NCI-H2107 treated with DMSO at 0.1 percent for 48 hours (cell line): ENCODE results near the gene PTPRD.
"Not testable (repeated sequence)": the region's sequence is repeated elsewhere in the genome, so short reads cannot be mapped to it uniquely, and the experiment has no call there.

Source experiments
- DNase-seq: peaks from one replicate; lab custom pipeline; 2025; ENCODE audit not compliant: unreplicated experiment; lab: John Stamatoyannopoulos, UW

PTPRD gene

GRCh38 chr9:9996259-9996658 lies 616.5 kb downstream of the PTPRD start:
- no peak for DNase-seq

DNA sequence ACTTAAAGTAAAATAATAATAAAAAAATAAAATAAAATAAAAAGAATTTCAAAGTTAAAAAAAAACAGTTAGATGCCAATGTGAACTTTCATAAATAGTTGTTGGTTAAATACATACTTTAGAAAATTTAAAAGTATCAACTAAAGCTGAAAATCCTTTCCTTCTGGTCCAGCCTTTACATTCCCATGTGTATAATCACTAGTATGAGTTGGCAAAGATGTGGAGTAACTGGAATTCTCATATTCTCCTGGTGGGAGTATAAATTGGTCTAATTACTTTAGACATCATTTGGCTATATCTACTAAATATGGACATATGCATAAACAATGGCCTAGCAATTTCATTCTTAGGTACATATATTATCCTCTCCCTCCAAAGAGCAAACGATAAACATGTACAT lies 619.9 kb downstream of the PTPRD start:
- no peak for DNase-seq

DNA sequence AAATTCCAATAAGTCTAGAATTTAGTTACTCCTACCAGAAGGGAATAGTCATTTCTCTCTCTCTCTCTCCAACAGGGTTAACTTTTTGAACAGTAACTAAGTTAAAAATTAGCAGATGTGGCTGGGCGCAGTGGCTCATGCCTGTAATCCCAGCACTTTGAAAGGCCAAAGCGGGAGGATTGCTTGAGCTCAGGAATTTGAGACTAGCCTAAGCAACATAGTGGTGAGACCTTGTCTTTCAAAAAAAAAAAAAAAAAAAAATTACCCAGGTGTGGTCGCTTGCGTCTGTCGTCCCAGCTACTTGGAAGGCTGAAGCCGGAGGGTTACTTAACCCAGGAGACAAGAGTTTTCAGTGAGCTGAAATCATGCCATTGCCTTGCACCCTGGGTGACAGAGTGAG lies 639.7 kb downstream of the PTPRD start:
- DNase-seq: no peak

DNA sequence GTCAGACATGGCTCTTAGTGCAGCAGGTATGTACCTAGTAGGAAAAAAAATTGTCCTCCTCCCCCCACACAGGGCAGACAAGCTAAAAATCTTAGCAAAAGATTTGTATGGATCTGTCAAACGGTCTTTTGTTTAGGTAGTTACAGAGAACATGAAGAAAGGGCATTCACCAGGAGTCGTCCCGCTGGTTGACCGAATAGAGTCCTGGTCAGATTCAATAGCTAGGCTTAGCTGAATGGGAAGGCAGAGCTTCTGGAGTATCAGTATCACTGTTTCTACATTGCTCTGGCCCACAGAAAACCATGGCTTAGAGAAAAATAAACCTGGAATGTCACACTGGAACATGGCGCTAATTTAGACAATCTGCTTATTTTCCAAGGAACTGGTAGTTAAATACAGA lies 642.3 kb downstream of the PTPRD start:
- no peak for DNase-seq

- no peak for DNase-seq
Measured at GRCh38 chr9:9963841-9964240, 649.0 kb downstream of the PTPRD start.

DNA sequence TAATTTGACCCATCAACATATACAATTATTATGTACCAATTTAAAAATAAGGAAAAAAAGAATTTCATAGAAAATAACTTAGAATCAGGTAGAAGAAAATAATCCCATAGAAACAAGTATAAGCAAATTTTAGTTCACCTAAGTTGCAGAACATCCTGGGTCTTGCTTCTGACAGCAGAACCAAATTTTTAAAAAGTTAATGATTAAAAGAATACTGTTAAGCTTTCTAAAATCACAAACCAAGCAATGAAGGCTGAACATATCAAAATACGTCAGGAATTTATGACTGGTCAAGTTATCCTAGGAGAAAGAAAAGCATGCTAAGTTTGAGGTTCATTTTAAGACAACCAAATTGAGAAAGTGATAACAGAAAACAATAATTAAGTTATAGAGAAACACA lies 650.9 kb downstream of the PTPRD start:
- DNase-seq: no peak

DNA sequence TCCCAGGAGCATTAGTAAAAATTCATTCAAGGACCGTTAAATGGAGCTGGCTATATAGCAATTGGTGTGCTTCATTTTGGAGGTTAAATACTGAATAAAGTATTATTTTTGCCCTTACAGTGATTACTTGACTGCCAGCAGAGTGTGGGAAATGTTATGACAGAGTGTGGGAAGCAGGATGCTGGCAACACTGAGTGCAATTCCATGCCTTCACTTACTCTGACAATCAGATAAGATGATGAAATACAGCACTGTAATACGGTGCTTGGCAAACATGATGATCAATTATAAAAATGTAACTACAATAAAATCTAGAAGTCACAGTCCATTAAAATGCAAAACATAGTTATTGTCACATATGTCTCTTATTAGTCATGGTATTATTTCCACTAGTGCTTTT lies 651.3 kb downstream of the PTPRD start:
- DNase-seq: no peak

DNA sequence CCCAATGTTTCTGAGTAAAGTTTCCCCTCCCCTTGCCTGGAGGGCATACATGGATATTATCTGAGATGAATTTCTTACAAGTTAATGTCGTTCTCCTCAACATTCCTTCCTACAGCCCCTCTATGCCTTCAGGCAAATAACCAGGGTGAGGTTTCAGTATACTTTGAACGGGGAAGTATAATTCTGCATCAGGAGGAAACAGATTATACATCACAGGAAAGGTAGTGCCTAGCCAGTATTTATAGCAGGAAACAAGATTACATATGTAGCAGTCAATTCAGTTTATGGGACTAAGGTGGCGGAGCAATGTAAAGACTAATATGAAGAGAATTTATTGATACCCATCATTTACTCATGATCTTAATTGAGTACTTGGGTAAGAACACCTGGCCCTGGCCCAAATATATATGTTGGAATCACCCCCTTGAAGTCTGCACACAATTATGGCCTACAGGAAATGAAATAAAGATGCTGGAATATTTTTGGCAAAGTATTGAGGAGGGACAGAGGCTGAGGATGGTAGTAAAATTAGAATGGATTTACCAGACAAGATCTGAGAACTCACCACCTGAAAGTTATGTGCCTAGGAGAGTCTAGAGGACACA lies 661.1 kb downstream of the PTPRD start:
- no peak for DNase-seq

DNA sequence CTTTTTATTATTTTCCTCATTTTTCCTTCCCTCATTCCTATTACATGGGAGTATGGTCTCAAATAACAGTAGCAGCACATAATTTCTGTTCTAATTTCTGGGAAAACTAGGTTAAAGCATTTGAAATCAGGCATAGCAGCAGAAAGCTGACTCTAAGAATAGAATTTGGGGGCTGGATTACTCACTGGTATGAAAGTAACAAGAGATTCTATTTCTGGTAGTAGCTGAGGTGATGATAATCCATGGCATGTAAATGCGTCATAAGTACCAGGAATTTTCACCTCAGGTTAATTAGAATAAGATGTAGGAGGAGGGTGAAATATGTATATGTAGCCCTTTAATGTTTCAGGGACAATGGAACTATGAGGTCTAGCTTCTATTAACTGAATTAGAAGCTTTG lies 662.0 kb downstream of the PTPRD start:
- no peak for DNase-seq

GRCh38 chr9:9949978-9950377 lies 662.8 kb downstream of the PTPRD start:
- DNase-seq: no peak

DNA sequence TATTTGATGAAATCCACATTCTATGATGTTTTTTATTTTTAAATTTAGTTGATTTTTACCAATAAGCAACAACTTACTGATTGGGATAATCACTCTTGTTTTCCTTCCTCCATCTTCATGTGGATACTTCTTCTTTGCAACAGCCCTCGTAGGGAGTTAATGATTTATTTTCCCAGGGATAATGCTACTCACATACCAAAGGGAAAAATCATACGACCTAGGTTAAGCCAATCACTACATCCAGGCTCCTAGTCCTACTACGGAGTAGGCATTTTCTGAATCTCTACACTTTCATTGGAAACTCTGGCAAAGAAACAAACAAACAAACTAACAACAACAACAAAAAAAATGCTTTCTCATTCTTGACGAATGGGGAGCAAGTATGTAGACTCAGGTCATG lies 663.4 kb downstream of the PTPRD start:
- DNase-seq: no peak

GRCh38 chr9:9945966-9946365 lies 666.8 kb downstream of the PTPRD start:
- DNase-seq: peak; percentile 8

DNA sequence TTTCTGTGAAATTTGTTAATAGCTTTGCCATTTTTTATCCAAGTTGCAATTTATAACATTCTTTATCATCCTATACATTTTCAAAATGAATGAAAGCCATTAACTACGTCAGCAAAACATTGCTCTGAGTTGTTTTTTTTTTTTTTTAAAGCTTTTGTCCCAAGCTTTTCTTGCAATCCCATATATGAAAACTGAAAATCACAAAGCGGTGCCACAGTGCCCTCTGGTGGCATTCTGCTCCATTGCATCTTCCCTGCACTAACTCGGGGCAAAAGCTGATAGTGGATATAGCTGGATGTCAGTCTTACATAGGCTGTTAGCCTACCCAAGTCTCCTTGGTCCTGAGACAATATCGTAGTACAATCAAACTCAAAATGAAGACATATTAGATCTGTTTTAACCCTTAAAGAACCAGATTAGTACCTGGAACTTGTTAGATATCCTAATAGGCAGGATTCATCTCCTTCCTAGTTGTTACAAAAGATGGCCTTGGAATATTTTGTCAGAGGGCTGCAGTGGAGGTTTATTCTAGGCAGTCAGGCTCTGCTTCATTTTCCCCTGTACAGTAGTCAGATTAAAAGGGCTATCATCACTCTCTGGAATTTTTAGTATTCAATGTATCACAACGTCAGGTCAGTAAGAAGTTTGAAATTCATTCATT lies 669.9 kb downstream of the PTPRD start:
- DNase-seq: peak; percentile 48

DNA sequence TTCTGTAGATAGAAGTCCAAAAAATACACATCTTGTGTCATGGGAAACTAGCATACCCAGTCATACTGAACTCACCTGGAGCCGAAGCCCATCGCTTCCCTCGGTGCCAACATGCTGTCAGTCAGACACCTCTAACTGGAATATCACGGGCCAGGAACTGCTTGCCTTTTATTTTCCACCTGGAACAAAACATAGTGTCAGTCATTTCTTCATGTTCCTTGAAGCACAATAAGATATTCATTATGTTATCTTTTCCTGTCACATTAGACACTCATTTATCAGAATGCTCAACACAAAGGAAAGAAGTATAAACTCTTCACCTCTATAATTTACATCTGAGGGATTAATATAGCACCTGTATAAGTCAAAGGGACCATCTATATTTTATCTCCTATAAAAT lies 674.4 kb downstream of the PTPRD start:
- no peak for DNase-seq

- not testable (repeated sequence) for DNase-seq
Measured at GRCh38 chr9:9931464-9931863, 681.3 kb downstream of the PTPRD start.

GRCh38 chr9:9924376-9924775 lies 688.4 kb downstream of the PTPRD start:
- DNase-seq: no peak

GRCh38 chr9:9921805-9922204 lies 691.0 kb downstream of the PTPRD start:
- no peak for DNase-seq

GRCh38 chr9:9920425-9921060 lies 692.3 kb downstream of the PTPRD start:
- no peak for DNase-seq

GRCh38 chr9:9919174-9919775 lies 693.5 kb downstream of the PTPRD start:
- DNase-seq: no peak

GRCh38 chr9:9917400-9917799 lies 695.4 kb downstream of the PTPRD start:
- DNase-seq: no peak

DNA sequence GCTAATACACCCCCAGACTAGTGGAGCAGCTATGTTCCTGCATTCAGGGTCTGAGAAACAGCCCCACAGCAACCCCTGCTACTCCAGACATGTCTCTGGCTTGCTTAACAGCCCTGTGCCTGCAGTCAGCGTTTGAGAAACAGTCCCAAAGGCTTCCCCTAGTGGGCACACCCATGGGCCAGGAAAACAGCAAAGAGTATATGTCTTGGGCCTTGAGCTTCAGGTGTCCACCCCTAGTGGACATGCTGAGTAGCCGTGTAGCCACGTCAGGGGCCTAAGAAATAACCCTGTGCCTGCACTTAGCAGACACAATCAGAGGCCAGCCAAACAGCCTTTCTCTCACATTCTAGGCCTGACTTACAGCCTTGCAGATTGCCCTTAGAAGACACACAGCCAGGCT lies 698.6 kb downstream of the PTPRD start:
- DNase-seq: no peak

- no peak for DNase-seq
Measured at GRCh38 chr9:9913276-9913832, 699.4 kb downstream of the PTPRD start.
